ENCODE data around the gene TNNI3K.

DNA sequence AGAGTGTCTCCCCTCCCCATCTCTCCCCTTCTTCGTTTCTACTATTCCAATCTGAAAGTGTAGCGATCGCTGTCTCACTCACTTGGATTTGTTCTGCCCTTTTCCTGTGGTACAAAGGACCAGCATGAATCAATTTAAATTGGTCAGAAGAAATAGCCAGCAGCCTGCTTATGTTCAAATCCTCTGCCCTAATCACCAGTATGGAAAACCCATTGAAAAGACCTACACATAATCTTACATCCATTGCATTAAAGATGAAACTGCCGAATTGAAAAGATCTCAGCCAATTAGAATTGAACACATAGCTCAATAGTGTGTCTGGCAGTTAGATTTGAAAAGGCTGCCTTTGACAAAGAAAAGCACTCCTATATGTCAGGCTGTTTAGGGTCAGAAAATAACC, 122.6 kb downstream of the TNNI3K start:
- TF ChIP-seq SUZ12 (IDR thresholded peaks at IDR 0.05; ENCODE audit: low read length) (no peak), POLR2A (IDR thresholded peaks at IDR 0.05; ENCODE audit: control extremely low read depth in 1 of 2, low read depth in 2 of 2, low read length in 2 of 2) (no peak), POLR2AphosphoS5 (IDR thresholded peaks at IDR 0.05; ENCODE audit: low read depth, low read length) (no peak)

Measured in H1 (cell line).